Naive thymus-derived CD4-positive, alpha-beta T cell (primary cell): ENCODE results near the gene EPS8. TPM values are rescaled to one million over a fixed set of nuclear protein-coding genes. Genes with fewer than 3 reads are reported as not detected.
"Not testable (repeated sequence)": the region's sequence is repeated elsewhere in the genome, so short reads cannot be mapped to it uniquely, and the experiment has no call there.

Source experiments
- ATAC-seq: fragments of 150-1000 bp; cut with Tn5 transposase; 2 replicates; pipeline ENCODE4 v1.10.0; 2021; ENCODE audit warnings: mild to moderate bottlenecking, moderate library complexity
- CTCF ChIA-PET: fragments of 350-600 bp; sonication (Branson Sonifier 250); formaldehyde crosslinking; loops from one replicate; lab custom pipeline; 2021; ENCODE audit warnings: antibody characterized with exemption; lab: Charles Lee
- POLR2A ChIA-PET: fragments of 350-600 bp; sonication (Branson Sonifier 250); formaldehyde crosslinking; loops from one replicate; lab custom pipeline; 2021; ENCODE audit warnings: antibody characterized with exemption, inconsistent platforms; lab: Charles Lee
- DNase-seq, 9 donors: peaks; one replicate each; pipeline versions ENCODE4 v3.0.0 to v3.0.0-alpha.2; 2020 to 2022; ENCODE audit warnings: mixed read lengths in 1 of 9
- H3K27ac ChIP-seq: one replicate; pipeline ENCODE4 v1.7.0; 2013; ENCODE audit warnings: mild to moderate bottlenecking, low read depth, low read length, moderate library complexity
- H3K27me3 ChIP-seq, 2 donors: one replicate each; pipeline ENCODE4 v1.7.0; 2013; ENCODE audit warnings: low read length in 2 of 2, mild to moderate bottlenecking in 2 of 2, moderate library complexity in 2 of 2; ENCODE audit not compliant: control insufficient read depth in 2 of 2, insufficient read depth in 2 of 2
- H3K36me3 ChIP-seq, 3 experiments: 1 replicate in 2 of 3; 2 replicates in 1 of 3; pipeline ENCODE4 v1.7.0; 2013; ENCODE audit warnings: low read length in 3 of 3, mild to moderate bottlenecking in 3 of 3, moderate library complexity in 1 of 3; ENCODE audit not compliant: insufficient read depth in 3 of 3, control insufficient read depth in 2 of 3
- H3K4me1 ChIP-seq, 2 donors: one replicate each; pipeline ENCODE4 v1.7.0; 2013; ENCODE audit warnings: low read length in 2 of 2, mild to moderate bottlenecking in 2 of 2, moderate library complexity in 1 of 2; ENCODE audit not compliant: control insufficient read depth in 2 of 2, insufficient read depth in 2 of 2
- H3K4me3 ChIP-seq: 2 replicates; pipeline ENCODE4 v1.7.0; 2013; ENCODE audit warnings: mild to moderate bottlenecking, low read length
- H3K9me3 ChIP-seq, 3 experiments: 1 replicate in 2 of 3; 2 replicates in 1 of 3; pipeline ENCODE4 v1.7.0; 2013; ENCODE audit warnings: low read length in 3 of 3; ENCODE audit not compliant: control insufficient read depth in 2 of 3
- H3K27ac Mint-ChIP-seq, 9 donors: one replicate each; pipeline ENCODE4 v1.8.0; 2020 to 2022; ENCODE audit warnings: mixed read lengths in 9 of 9, mild to moderate bottlenecking in 8 of 9, moderate library complexity in 5 of 9, inconsistent platforms in 2 of 9
- H3K27me3 Mint-ChIP-seq, 5 donors: one replicate each; pipeline ENCODE4 v1.8.0; 2021 to 2022; ENCODE audit warnings: mixed read lengths in 5 of 5, mild to moderate bottlenecking in 1 of 5
- H3K36me3 Mint-ChIP-seq, 5 donors: one replicate each; pipeline ENCODE4 v1.8.0; 2020 to 2022; ENCODE audit warnings: mixed read lengths in 5 of 5, mild to moderate bottlenecking in 3 of 5, inconsistent platforms in 1 of 5
- H3K4me1 Mint-ChIP-seq, 7 donors: one replicate each; pipeline ENCODE4 v1.8.0; 2020 to 2022; ENCODE audit warnings: mixed read lengths in 7 of 7, mild to moderate bottlenecking in 3 of 7, inconsistent platforms in 1 of 7
- H3K4me3 Mint-ChIP-seq, 10 donors: one replicate each; pipeline ENCODE4 v1.8.0; 2020 to 2022; ENCODE audit warnings: mild to moderate bottlenecking in 10 of 10, mixed read lengths in 10 of 10, moderate library complexity in 6 of 10, inconsistent platforms in 2 of 10
- H3K9me3 Mint-ChIP-seq, 11 donors: one replicate each; pipeline ENCODE4 v1.8.0; 2020 to 2022; ENCODE audit warnings: mixed read lengths in 11 of 11, mild to moderate bottlenecking in 4 of 11, inconsistent platforms in 1 of 11, moderate library complexity in 1 of 11
- intact Hi-C, 2 donors: fragments of 100-400 bp; cut with micrococcal nuclease; formaldehyde crosslinking; loops; one replicate each; pipeline ENCODE4 v1.15.1; 2023
- polyA plus RNA-seq, 2 donors: library from polyadenylated mRNA; unstranded; fragments of 300-500 nt; fragmentation: Illumina TruSeq; gene quantifications; one replicate each; pipeline ENCODE4 v1.2.3, GENCODE V29; 2021
- total RNA-seq, 6 experiments: library from RNA in 5 of 6; stranded (reverse) in 5 of 6; gene quantifications; 1 replicate in 5 of 6; 2 replicates in 1 of 6; pipeline ENCODE4 v1.2.3 and lab custom pipeline; 2021 to 2026

EPS8 gene
- total and polyA plus RNA-seq, 7 experiments from 2014 or later: 1.9 to 3.1 (median 2.5) TPM

- Histone ChIP-seq H3K27me3 (peaks cover 0 to 3% of the 10 kb centered on the region in 2 donors), H3K4me1 (no peaks in the 10 kb centered on the region), H3K9me3 (no peaks in the 10 kb centered on the region), H3K27ac (no peak overlapping the region), H3K36me3 (no peaks in the 10 kb centered on the region), H3K4me3 (no peak overlapping the region)
- no peak for DNase-seq
- H3K36me3 Mint-ChIP-seq: peaks cover 0 to 5% (median 0%) of the 10 kb centered on the region in 5 donors
- no peak overlapping the region for H3K27ac Mint-ChIP-seq
- no peaks in the 10 kb centered on the region for H3K9me3 Mint-ChIP-seq
- intact Hi-C loops: no loop called here
- no peak overlapping the region for H3K4me3 Mint-ChIP-seq
- ChIA-PET POLR2A (no interaction called here), CTCF (no interaction called here)
- ATAC-seq: no peak
- H3K27me3 Mint-ChIP-seq: peaks cover 0 to 10% (median 6%) of the 10 kb centered on the region in 5 donors
- H3K4me1 Mint-ChIP-seq: peaks cover 0 to 3% (median 0%) of the 10 kb centered on the region in 7 donors
Observed at GRCh38 chr12:15769586-15769985, 19.6 kb downstream of the EPS8 start.

GRCh38 chr12:15767301-15767700 is 21.9 kb downstream of the EPS8 start:
- DNase-seq (no peak), ATAC-seq (no peak)
- intact Hi-C loops: no loop called here
- Histone ChIP-seq H3K27me3 (peaks cover 0 to 3% of the 10 kb centered on the region in 2 donors), H3K4me1 (no peaks in the 10 kb centered on the region), H3K27ac (no peak overlapping the region), H3K9me3 (no peaks in the 10 kb centered on the region), H3K4me3 (no peak overlapping the region), H3K36me3 (no peaks in the 10 kb centered on the region)
- H3K36me3 Mint-ChIP-seq: peaks cover 0 to 5% (median 0%) of the 10 kb centered on the region in 5 donors
- ChIA-PET CTCF (no interaction called here), POLR2A (no interaction called here)
- H3K9me3 Mint-ChIP-seq: no peaks in the 10 kb centered on the region
- no peak overlapping the region for H3K27ac Mint-ChIP-seq
- peaks cover 0 to 3% (median 0%) of the 10 kb centered on the region in 7 donors for H3K4me1 Mint-ChIP-seq
- no peak overlapping the region for H3K4me3 Mint-ChIP-seq
- peaks cover 0 to 12% (median under 1%) of the 10 kb centered on the region in 5 donors for H3K27me3 Mint-ChIP-seq

GRCh38 chr12:15763328-15763727 is 25.9 kb downstream of the EPS8 start:
- intact Hi-C loops: no loop called here

GRCh38 chr12:15762162-15762561 is 27.0 kb downstream of the EPS8 start:
- H3K36me3 Mint-ChIP-seq, H3K4me1 ChIP-seq, POLR2A ChIA-PET, H3K9me3 Mint-ChIP-seq, H3K27ac ChIP-seq, H3K36me3 ChIP-seq, H3K9me3 ChIP-seq, H3K27me3 ChIP-seq, intact Hi-C loops, DNase-seq, ATAC-seq, H3K4me3 ChIP-seq, H3K4me3 Mint-ChIP-seq, H3K27ac Mint-ChIP-seq, H3K4me1 Mint-ChIP-seq: not testable (repeated sequence)
- H3K27me3 Mint-ChIP-seq: peaks cover 0 to 15% (median 12%) of the 10 kb centered on the region in 5 donors
- CTCF ChIA-PET: interaction anchor here (0.6 kb wide), 1 partner anchor 15 kb away, joined by 3 read pairs; no protein-coding TSS in a partner anchor

More at GRCh38 chr12:15763328-15763727, 25.9 kb downstream of the EPS8 start:
- Histone ChIP-seq H3K9me3 (no peaks in the 10 kb centered on the region), H3K36me3 (no peaks in the 10 kb centered on the region), H3K4me1 (no peaks in the 10 kb centered on the region), H3K4me3 (no peak overlapping the region), H3K27me3 (peaks cover 0 to 3% of the 10 kb centered on the region in 2 donors), H3K27ac (no peak overlapping the region)
- H3K27ac Mint-ChIP-seq: no peak overlapping the region
- POLR2A ChIA-PET: no interaction called here
- peaks cover 0 to 7% (median 4%) of the 10 kb centered on the region in 7 donors for H3K4me1 Mint-ChIP-seq
- no peak overlapping the region for H3K4me3 Mint-ChIP-seq
- H3K36me3 Mint-ChIP-seq: peaks cover 0 to 5% (median 0%) of the 10 kb centered on the region in 5 donors
- H3K9me3 Mint-ChIP-seq: peaks cover 0 to 7% (median 0%) of the 10 kb centered on the region in 11 donors
- ATAC-seq (no peak), DNase-seq (no peak)
- peaks cover 0 to 15% (median 12%) of the 10 kb centered on the region in 5 donors for H3K27me3 Mint-ChIP-seq
- CTCF ChIA-PET: no interaction called here

- Histone ChIP-seq H3K27ac (no peak overlapping the region), H3K36me3 (no peaks in the 10 kb centered on the region), H3K4me3 (no peak overlapping the region), H3K4me1 (no peaks in the 10 kb centered on the region), H3K9me3 (no peaks in the 10 kb centered on the region), H3K27me3 (no peaks in the 10 kb centered on the region)
- DNase-seq (no peak), ATAC-seq (peak; percentile 41)
- Mint-ChIP-seq H3K4me1 (peaks cover 0 to 5% (median 4%) of the 10 kb centered on the region in 7 donors), H3K4me3 (no peak overlapping the region), H3K36me3 (no peaks in the 10 kb centered on the region), H3K9me3 (peaks cover 0 to 7% (median 0%) of the 10 kb centered on the region in 11 donors), H3K27ac (no peak overlapping the region), H3K27me3 (peaks cover 8 to 23% (median 19%) of the 10 kb centered on the region in 5 donors)
- CTCF ChIA-PET: no interaction called here
- intact Hi-C loops: no loop called here
- POLR2A ChIA-PET: interaction anchor here (0.6 kb wide), 2 partner anchors 23 to 902 kb away, joined by 3 to 7 read pairs; no protein-coding TSS in a partner anchor
Observed at GRCh38 chr12:15757553-15758255, 31.5 kb downstream of the EPS8 start.

- Mint-ChIP-seq H3K4me1 (peaks cover 0 to 5% (median 4%) of the 10 kb centered on the region in 7 donors), H3K36me3 (no peaks in the 10 kb centered on the region), H3K9me3 (peaks cover 0 to 7% (median 0%) of the 10 kb centered on the region in 11 donors), H3K27ac (no peak overlapping the region), H3K27me3 (peaks cover 8 to 23% (median 20%) of the 10 kb centered on the region in 5 donors), H3K4me3 (no peak overlapping the region)
- H3K27me3 ChIP-seq: no peaks in the 10 kb centered on the region
- no peak for ATAC-seq
- no peaks in the 10 kb centered on the region for H3K9me3 ChIP-seq
- H3K4me1 ChIP-seq: no peaks in the 10 kb centered on the region
- POLR2A ChIA-PET: interaction anchor here (0.6 kb wide), 1 partner anchor 901 kb away, joined by 3 read pairs; no protein-coding TSS in a partner anchor
- CTCF ChIA-PET: no interaction called here
- DNase-seq: no peak
- no peak overlapping the region for H3K4me3 ChIP-seq
- intact Hi-C loops: no loop called here
- H3K27ac ChIP-seq: no peak overlapping the region
- H3K36me3 ChIP-seq: no peaks in the 10 kb centered on the region
Observed at GRCh38 chr12:15756822-15757221, 32.4 kb downstream of the EPS8 start.
